ENCODE results near the gene XKRX.

Gene XKRX

GRCh38 chrX:100864657-100865391 is 63.9 kb downstream of the XKRX start:
- no peaks in the 10 kb centered on the region for H3K36me3 ChIP-seq (ENCODE audit: control insufficient read depth in 5 of 5, insufficient read depth in 5 of 5, low read length in 5 of 5)
- no peak overlapping the region for H3K4me3 ChIP-seq (ENCODE audit: low read depth in 1 of 5, low read length in 5 of 5)
- no peaks in the 10 kb centered on the region for H3K9me3 ChIP-seq (ENCODE audit: control insufficient read depth in 5 of 5, low read length in 5 of 5)
- no peaks in the 10 kb centered on the region for H3K4me1 ChIP-seq (ENCODE audit: control insufficient read depth in 5 of 5, insufficient read depth in 5 of 5, low read length in 5 of 5)
- H3K9ac ChIP-seq (ENCODE audit: low read length in 5 of 5): no peak overlapping the region
- no peak overlapping the region for H3K27ac ChIP-seq (ENCODE audit: low read depth, low read length)
- H3K27me3 ChIP-seq (ENCODE audit: control insufficient read depth in 5 of 5, insufficient read depth in 4 of 5, low read length in 5 of 5): peaks cover 0 to 7% (median 3%) of the 10 kb centered on the region in 5 donors
